ENCODE results near the gene MYOZ2.

The MYOZ2 gene

GRCh38 chr4:119206178-119206577 lies 70.5 kb downstream of the MYOZ2 start:
- Histone ChIP-seq H3K27ac (ENCODE audit: low read length) (no peak overlapping the region), H3K9ac (ENCODE audit: low read depth, low read length) (no peak overlapping the region), H3K36me3 (ENCODE audit: insufficient read depth, low read depth, low read length) (no peaks in the 10 kb centered on the region), H3K27me3 (ENCODE audit: insufficient read depth, low read length) (peaks cover 12% of the 10 kb centered on the region), H3K4me1 (ENCODE audit: insufficient read depth, low read length) (peaks cover 19% of the 10 kb centered on the region), H3K9me3 (ENCODE audit: insufficient read depth, low read depth, low read length) (no peaks in the 10 kb centered on the region), H3K4me3 (ENCODE audit: low read length) (no peak overlapping the region)

GRCh38 chr4:119207051-119207450 lies 71.4 kb downstream of the MYOZ2 start:
- H3K4me1 ChIP-seq (ENCODE audit: insufficient read depth, low read length), result peaks cover 19% of the 10 kb centered on the region
- H3K27ac ChIP-seq (ENCODE audit: low read length), result no peak overlapping the region
- H3K27me3 ChIP-seq (ENCODE audit: insufficient read depth, low read length), result peaks cover 15% of the 10 kb centered on the region
- no peak overlapping the region for H3K9ac ChIP-seq (ENCODE audit: low read depth, low read length)
- H3K4me3 ChIP-seq (ENCODE audit: low read length), result no peak overlapping the region
- no peaks in the 10 kb centered on the region for H3K9me3 ChIP-seq (ENCODE audit: insufficient read depth, low read depth, low read length)
- H3K36me3 ChIP-seq (ENCODE audit: insufficient read depth, low read depth, low read length), result no peaks in the 10 kb centered on the region

- H3K4me3 ChIP-seq (ENCODE audit: low read length), result no peak overlapping the region
- no peaks in the 10 kb centered on the region for H3K36me3 ChIP-seq (ENCODE audit: insufficient read depth, low read depth, low read length)
- H3K9me3 ChIP-seq (ENCODE audit: insufficient read depth, low read depth, low read length), result no peaks in the 10 kb centered on the region
- H3K27me3 ChIP-seq (ENCODE audit: insufficient read depth, low read length), result peaks cover 15% of the 10 kb centered on the region
- no peak overlapping the region for H3K9ac ChIP-seq (ENCODE audit: low read depth, low read length)
- peaks cover 19% of the 10 kb centered on the region for H3K4me1 ChIP-seq (ENCODE audit: insufficient read depth, low read length)
- no peak overlapping the region for H3K27ac ChIP-seq (ENCODE audit: low read length)
Measured at GRCh38 chr4:119209077-119209476, 73.4 kb downstream of the MYOZ2 start.

GRCh38 chr4:119209586-119209985 lies 74.0 kb downstream of the MYOZ2 start:
- peaks cover 17% of the 10 kb centered on the region for H3K4me1 ChIP-seq (ENCODE audit: insufficient read depth, low read length)
- H3K9ac ChIP-seq (ENCODE audit: low read depth, low read length), result no peak overlapping the region
- no peaks in the 10 kb centered on the region for H3K36me3 ChIP-seq (ENCODE audit: insufficient read depth, low read depth, low read length)
- no peak overlapping the region for H3K4me3 ChIP-seq (ENCODE audit: low read length)
- H3K9me3 ChIP-seq (ENCODE audit: insufficient read depth, low read depth, low read length), result no peaks in the 10 kb centered on the region
- H3K27ac ChIP-seq (ENCODE audit: low read length), result no peak overlapping the region
- peaks cover 15% of the 10 kb centered on the region for H3K27me3 ChIP-seq (ENCODE audit: insufficient read depth, low read length)

GRCh38 chr4:119210775-119211174 lies 75.1 kb downstream of the MYOZ2 start:
- no peak overlapping the region; the same call in 1 of the 2 replicates for H3K9ac ChIP-seq (ENCODE audit: low read depth, low read length)
- no peak overlapping the region for H3K27ac ChIP-seq (ENCODE audit: low read length)
- peak overlapping the region; percentile 84 for H3K4me3 ChIP-seq (ENCODE audit: low read length)
- H3K27me3 ChIP-seq (ENCODE audit: insufficient read depth, low read length), result peaks cover 15% of the 10 kb centered on the region
- no peaks in the 10 kb centered on the region for H3K36me3 ChIP-seq (ENCODE audit: insufficient read depth, low read depth, low read length)
- H3K9me3 ChIP-seq (ENCODE audit: insufficient read depth, low read depth, low read length), result no peaks in the 10 kb centered on the region
- H3K4me1 ChIP-seq (ENCODE audit: insufficient read depth, low read length), result peaks cover 14% of the 10 kb centered on the region

GRCh38 chr4:119211867-119212233 lies 76.2 kb downstream of the MYOZ2 start:
- H3K4me1 ChIP-seq (ENCODE audit: insufficient read depth, low read length), result peaks cover 14% of the 10 kb centered on the region
- peaks cover 15% of the 10 kb centered on the region for H3K27me3 ChIP-seq (ENCODE audit: insufficient read depth, low read length)
- peak overlapping the region; percentile 84 for H3K4me3 ChIP-seq (ENCODE audit: low read length)
- H3K9ac ChIP-seq (ENCODE audit: low read depth, low read length), result peak overlapping the region; percentile 92
- H3K36me3 ChIP-seq (ENCODE audit: insufficient read depth, low read depth, low read length), result no peaks in the 10 kb centered on the region
- no peaks in the 10 kb centered on the region for H3K9me3 ChIP-seq (ENCODE audit: insufficient read depth, low read depth, low read length)
- H3K27ac ChIP-seq (ENCODE audit: low read length), result peak overlapping the region; percentile 76

- Histone ChIP-seq H3K36me3 (ENCODE audit: insufficient read depth, low read depth, low read length) (peaks cover 3% of the 10 kb centered on the region; the same call in 1 of the 2 replicates), H3K9ac (ENCODE audit: low read depth, low read length) (peak within 1 kb of the TSS; percentile 92), H3K27ac (ENCODE audit: low read length) (peak within 1 kb of the TSS; percentile 76), H3K4me3 (ENCODE audit: low read length) (peak within 1 kb of the TSS; percentile 84), H3K9me3 (ENCODE audit: insufficient read depth, low read depth, low read length) (no peaks in the 10 kb centered on the region), H3K4me1 (ENCODE audit: insufficient read depth, low read length) (peaks cover 14% of the 10 kb centered on the region), H3K27me3 (ENCODE audit: insufficient read depth, low read length) (peaks cover 15% of the 10 kb centered on the region)
Measured at GRCh38 chr4:119212234-119212963, 76.8 kb downstream of the MYOZ2 start, which contains the start of gene USP53. USP53 (plus strand) TSS chr4:119212713; CDS start chr4:119239760, 27,047 bp downstream.

- peaks cover 14% of the 10 kb centered on the region for H3K4me1 ChIP-seq (ENCODE audit: insufficient read depth, low read length)
- peak overlapping the region; percentile 92 for H3K9ac ChIP-seq (ENCODE audit: low read depth, low read length)
- peak overlapping the region; percentile 84 for H3K4me3 ChIP-seq (ENCODE audit: low read length)
- H3K27ac ChIP-seq (ENCODE audit: low read length), result peak overlapping the region; percentile 45
- no peaks in the 10 kb centered on the region for H3K9me3 ChIP-seq (ENCODE audit: insufficient read depth, low read depth, low read length)
- H3K36me3 ChIP-seq (ENCODE audit: insufficient read depth, low read depth, low read length), result peaks cover 10% of the 10 kb centered on the region
- peaks cover 15% of the 10 kb centered on the region for H3K27me3 ChIP-seq (ENCODE audit: insufficient read depth, low read length)
Measured at GRCh38 chr4:119212964-119213606, 77.5 kb downstream of the MYOZ2 start.

- no peaks in the 10 kb centered on the region for H3K9me3 ChIP-seq (ENCODE audit: insufficient read depth, low read depth, low read length)
- H3K9ac ChIP-seq (ENCODE audit: low read depth, low read length), result no peak overlapping the region
- H3K36me3 ChIP-seq (ENCODE audit: insufficient read depth, low read depth, low read length), result peaks cover 35% of the 10 kb centered on the region
- no peaks in the 10 kb centered on the region for H3K27me3 ChIP-seq (ENCODE audit: insufficient read depth, low read length)
- H3K27ac ChIP-seq (ENCODE audit: low read length), result no peak overlapping the region
- no peaks in the 10 kb centered on the region for H3K4me1 ChIP-seq (ENCODE audit: insufficient read depth, low read length)
- no peak overlapping the region for H3K4me3 ChIP-seq (ENCODE audit: low read length)
Measured at GRCh38 chr4:119218093-119218492, 82.5 kb downstream of the MYOZ2 start.

- H3K4me1 ChIP-seq (ENCODE audit: insufficient read depth, low read length), result no peaks in the 10 kb centered on the region
- peaks cover 35% of the 10 kb centered on the region for H3K36me3 ChIP-seq (ENCODE audit: insufficient read depth, low read depth, low read length)
- H3K27ac ChIP-seq (ENCODE audit: low read length), result no peak overlapping the region
- no peaks in the 10 kb centered on the region for H3K27me3 ChIP-seq (ENCODE audit: insufficient read depth, low read length)
- no peaks in the 10 kb centered on the region for H3K9me3 ChIP-seq (ENCODE audit: insufficient read depth, low read depth, low read length)
- H3K4me3 ChIP-seq (ENCODE audit: low read length), result no peak overlapping the region
- no peak overlapping the region for H3K9ac ChIP-seq (ENCODE audit: low read depth, low read length)
Measured at GRCh38 chr4:119221412-119221811, 85.8 kb downstream of the MYOZ2 start.

GRCh38 chr4:119227690-119228089 lies 92.1 kb downstream of the MYOZ2 start:
- H3K9me3 ChIP-seq (ENCODE audit: insufficient read depth, low read depth, low read length), result no peaks in the 10 kb centered on the region
- H3K27me3 ChIP-seq (ENCODE audit: insufficient read depth, low read length), result no peaks in the 10 kb centered on the region
- H3K9ac ChIP-seq (ENCODE audit: low read depth, low read length), result no peak overlapping the region
- no peak overlapping the region for H3K4me3 ChIP-seq (ENCODE audit: low read length)
- H3K4me1 ChIP-seq (ENCODE audit: insufficient read depth, low read length), result no peaks in the 10 kb centered on the region
- no peak overlapping the region for H3K27ac ChIP-seq (ENCODE audit: low read length)
- H3K36me3 ChIP-seq (ENCODE audit: insufficient read depth, low read depth, low read length), result no peaks in the 10 kb centered on the region

- H3K9me3 ChIP-seq (ENCODE audit: insufficient read depth, low read depth, low read length), result no peaks in the 10 kb centered on the region
- H3K9ac ChIP-seq (ENCODE audit: low read depth, low read length), result no peak overlapping the region
- no peaks in the 10 kb centered on the region for H3K36me3 ChIP-seq (ENCODE audit: insufficient read depth, low read depth, low read length)
- H3K27ac ChIP-seq (ENCODE audit: low read length), result no peak overlapping the region
- H3K4me3 ChIP-seq (ENCODE audit: low read length), result no peak overlapping the region
- no peaks in the 10 kb centered on the region for H3K4me1 ChIP-seq (ENCODE audit: insufficient read depth, low read length)
- no peaks in the 10 kb centered on the region for H3K27me3 ChIP-seq (ENCODE audit: insufficient read depth, low read length)
Measured at GRCh38 chr4:119228406-119228805, 92.8 kb downstream of the MYOZ2 start.

All from iPS-20b (cell line).